K562 (cell line): Measurements from ENCODE around the gene METRN. TPM values are rescaled to one million over a fixed set of nuclear protein-coding genes. Genes with fewer than 3 reads are reported as not detected.

Experiments
- ARID1B ChIP-seq: fragments of 450-650 bp; IDR thresholded peaks from 2 replicates; pipeline ENCODE4 v1.6.1; 2016; ENCODE audit warnings: antibody characterized with exemption, mild to moderate bottlenecking, inconsistent platforms
- BRCA1 ChIP-seq, 2 experiments: fragments of 450-650 bp in 1 of 2; sonication (generic) in 1 of 2; formaldehyde crosslinking in 1 of 2; IDR thresholded peaks; 2 replicates each; pipeline versions ENCODE4 v1.5.0 to v1.6.1; 2017 to 2020; ENCODE audit warnings: mild to moderate bottlenecking in 1 of 2, missing genetic modification reagents in 1 of 2
- CTCF ChIP-seq, 3 experiments: IDR thresholded peaks in 2 of 3; conservative IDR thresholded peaks in 1 of 3; 2 replicates each; pipeline ENCODE4 v1.5.1; 2011 to 2012; ENCODE audit warnings: low read length in 3 of 3, mild to moderate bottlenecking in 3 of 3, control low read depth in 2 of 3, improper control_type of control experiment in 1 of 3, inconsistent platforms in 1 of 3, low read depth in 1 of 3, mixed read lengths in 1 of 3, moderate library complexity in 1 of 3; ENCODE audit not compliant: insufficient read depth in 2 of 3
- DACH1 ChIP-seq: fragments of 450-650 bp; IDR thresholded peaks from 2 replicates; pipeline ENCODE4 v1.6.1; 2018; ENCODE audit not compliant: partially characterized antibody
- E2F3 ChIP-seq: fragments of 250-450 bp; sonication (Bioruptor Pico); IDR thresholded peaks from 2 replicates; pipeline ENCODE4 v1.4.0; 2020; ENCODE audit warnings: mild to moderate bottlenecking
- ELK3 ChIP-seq: fragments of 450-650 bp; formaldehyde crosslinking; IDR thresholded peaks from 2 replicates; pipeline ENCODE4 v1.4.0; 2020; ENCODE audit warnings: mild to moderate bottlenecking
- GTF2E2 ChIP-seq: fragments of 200-800 bp; sonication (Bioruptor generic); IDR thresholded peaks from 2 replicates; pipeline ENCODE4 v1.6.1; 2016; ENCODE audit warnings: missing genetic modification characterization, missing compliant biosample characterization
- HDAC1 ChIP-seq, 2 experiments: fragments of 450-650 bp; IDR thresholded peaks; 2 replicates each; pipeline ENCODE4 v1.6.1; 2016 to 2017; ENCODE audit warnings: inconsistent platforms in 1 of 2, mild to moderate bottlenecking in 1 of 2, moderate library complexity in 1 of 2
- HDAC6 ChIP-seq: IDR thresholded peaks from 2 replicates; pipeline ENCODE4 v1.6.1; 2012; ENCODE audit warnings: low read depth, mild to moderate bottlenecking, control low read depth, inconsistent platforms, low read length, moderate library complexity
- HNRNPUL1 ChIP-seq: fragments of 200-400 bp; formaldehyde crosslinking; IDR thresholded peaks from 2 replicates; pipeline ENCODE4 v1.6.1; 2017; ENCODE audit warnings: low read length
- MAX ChIP-seq: sonication (generic); formaldehyde crosslinking; IDR thresholded peaks from 2 replicates; pipeline ENCODE4 v1.9.0; 2022; ENCODE audit warnings: mild to moderate bottlenecking, missing genetic modification reagents
- NFE2L1 ChIP-seq: fragments of 450-650 bp; IDR thresholded peaks from 2 replicates; pipeline ENCODE4 v1.6.1; 2016; ENCODE audit warnings: missing genetic modification characterization, low read depth, mild to moderate bottlenecking, missing compliant biosample characterization, moderate library complexity, borderline replicate concordance
- PPARD ChIP-seq: fragments of 250-450 bp; sonication (Bioruptor Pico); IDR thresholded peaks from 2 replicates; pipeline ENCODE4 v1.8.0; 2022; ENCODE audit warnings: inconsistent platforms, mild to moderate bottlenecking, moderate library complexity
- RBFOX2 ChIP-seq: fragments of 200-400 bp; formaldehyde crosslinking; IDR thresholded peaks from 2 replicates; pipeline ENCODE4 v1.6.1; 2017; ENCODE audit warnings: low read depth, mild to moderate bottlenecking, low read length, moderate library complexity
- RCOR1 ChIP-seq, 2 experiments: IDR thresholded peaks; 2 replicates each; pipeline ENCODE4 v1.6.1; 2012; ENCODE audit warnings: low read depth in 2 of 2, low read length in 2 of 2, borderline replicate concordance in 1 of 2, improper control_type of control experiment in 1 of 2
- SRSF3 ChIP-seq: fragments of 200-400 bp; formaldehyde crosslinking; IDR thresholded peaks from 2 replicates; pipeline ENCODE4 v1.6.1; 2016; ENCODE audit warnings: mild to moderate bottlenecking, low read length, moderate library complexity; ENCODE audit not compliant: insufficient read depth
- STAT5B ChIP-seq: fragments of 250-450 bp; sonication (Bioruptor Pico); IDR thresholded peaks from 2 replicates; pipeline ENCODE4 v1.8.0; 2021; ENCODE audit warnings: mild to moderate bottlenecking, inconsistent platforms
- SUPT5H ChIP-seq: fragments of 450-650 bp; IDR thresholded peaks from 2 replicates; pipeline ENCODE4 v1.6.1; 2016
- TBP ChIP-seq: optimal IDR thresholded peaks from 2 replicates; pipeline ENCODE3; 2011; ENCODE audit warnings: low read depth, low read length, improper control_type of control experiment
- TFAP4 ChIP-seq: sonication (generic); formaldehyde crosslinking; IDR thresholded peaks from 2 replicates; pipeline ENCODE4 v1.8.0; 2022; ENCODE audit warnings: missing genetic modification reagents, mild to moderate bottlenecking, moderate library complexity, borderline replicate concordance
- XRCC3 ChIP-seq: fragments of 450-650 bp; IDR thresholded peaks from 2 replicates; pipeline ENCODE4 v1.6.1; 2017; ENCODE audit warnings: mild to moderate bottlenecking, moderate library complexity
- YY1 ChIP-seq, 3 experiments: IDR thresholded peaks; 2 replicates each; pipeline ENCODE4 v1.6.1; 2011; ENCODE audit warnings: low read length in 2 of 3, mild to moderate bottlenecking in 2 of 3, moderate library complexity in 2 of 3, borderline replicate concordance in 1 of 3, control low read depth in 1 of 3, low read depth in 1 of 3; ENCODE audit not compliant: insufficient read depth in 3 of 3, insufficient replicate concordance in 2 of 3, control insufficient read depth in 1 of 3, insufficient read length in 1 of 3; ENCODE audit errors: extremely low read depth in 1 of 3
- ZFP36 ChIP-seq: fragments of 150-350 bp; IDR thresholded peaks from 2 replicates; pipeline ENCODE4 v1.6.1; 2018; ENCODE audit warnings: low read length, low read depth; ENCODE audit not compliant: partially characterized antibody
- ZNF146 ChIP-seq: IDR thresholded peaks from one replicate; pipeline ENCODE4 v1.6.1; 2018; ENCODE audit warnings: missing compliant biosample characterization; ENCODE audit not compliant: unreplicated experiment
- ZNF316 ChIP-seq: fragments of 450-650 bp; IDR thresholded peaks from 2 replicates; pipeline ENCODE4 v1.6.1; 2016
- polyA plus RNA-seq, 8 experiments: library from polyadenylated mRNA; depleted of rRNA in 4 of 8; stranded (reverse) in 5 of 8; unstranded in 3 of 8; fragments of >200 nt; fragmentation: Nextera tagmentation in 2 of 8; fragmentation: Illumina TruSeq in 1 of 8; extraction: Ambion mirVana in 2 of 8; extraction: Trizol in 1 of 8; gene quantifications; 2 replicates each; pipeline versions ENCODE4 v1.2.1 to v1.2.3, GENCODE V29; 2011 to 2014; ENCODE audit warnings: inconsistent platforms in 1 of 8, missing spikeins in 1 of 8
- total RNA-seq, 7 experiments: library from RNA; depleted of rRNA in 6 of 7; stranded (reverse); fragments of >200 nt in 6 of 7; fragmentation: Illumina TruSeq in 2 of 7; extraction: Trizol in 2 of 7; gene quantifications; 2 replicates each; pipeline versions ENCODE4 v1.2.1 to v1.2.3, GENCODE V29; 2011 to 2021; ENCODE audit warnings: low replicate concordance in 1 of 7

The METRN gene
- total and polyA plus RNA-seq, 9 of the 15 experiments (the other 6 are each of a cell fraction or from before 2014, with no cell fraction given) = 0.20 to 89.8 (median 15.4) TPM

GRCh38 chr16:720447-720989, 5.6 kb downstream of the METRN start (continued):
- TF ChIP-seq YY1 (IDR thresholded peaks at IDR 0.05; ENCODE audit: borderline replicate concordance in 1 of 3, control insufficient read depth in 1 of 3, extremely low read depth in 1 of 3, insufficient read depth in 3 of 3, insufficient read length in 1 of 3, insufficient replicate concordance in 2 of 3, low read depth in 1 of 3, low read length in 2 of 3) (peak in 1 of 3 experiments; percentile 82), NFE2L1 (tag) (no peak), RCOR1 (IDR thresholded peaks at IDR 0.05; ENCODE audit: borderline replicate concordance in 1 of 2, low read depth in 2 of 2, low read length in 2 of 2) (peak in 1 of 2 experiments; percentile 61; a peak in 1 of 4 replicates), CTCF (IDR thresholded peaks at IDR 0.05 in 2 of 3, conservative IDR thresholded peaks at IDR 0.05 in 1 of 3; ENCODE audit: insufficient read depth in 2 of 3, low read depth in 1 of 3, low read length in 3 of 3) (peak; percentile 40 to 53 (median 51); a peak in 5 of 6 replicates), HNRNPUL1 (no peak), SRSF3 (no peak), SUPT5H (peak; percentile 71), TFAP4 (peak; percentile 61), ARID1B (peak; percentile 44; the same call in 1 of the 2 replicates), HDAC6 (no peak), BRCA1 (IDR thresholded peaks at IDR 0.05) (no peak), BRCA1 (CRISPR knock-in tag; IDR thresholded peaks at IDR 0.05) (no peak), XRCC3 (no peak), ZNF316 (no peak), GTF2E2 (peak; percentile 58; the same call in 1 of the 2 replicates), ZNF146 (CRISPR knock-in tag) (no peak), E2F3 (CRISPR knock-in tag) (no peak), ZFP36 (no peak), RBFOX2 (no peak), DACH1 (no peak), TBP (peak; percentile 51), MAX (CRISPR knock-in tag) (peak; percentile 52; the same call in 1 of the 2 replicates), ELK3 (CRISPR knock-in tag) (no peak), STAT5B (CRISPR knock-in tag) (no peak), HDAC1 (IDR thresholded peaks at IDR 0.05) (0 out of 4 replicates have a peak, but pooled peaks of 1 of the 2 experiments have one; percentile 63), PPARD (CRISPR knock-in tag) (no peak)
